ENCODE results near the gene KCNT2.

DNA sequence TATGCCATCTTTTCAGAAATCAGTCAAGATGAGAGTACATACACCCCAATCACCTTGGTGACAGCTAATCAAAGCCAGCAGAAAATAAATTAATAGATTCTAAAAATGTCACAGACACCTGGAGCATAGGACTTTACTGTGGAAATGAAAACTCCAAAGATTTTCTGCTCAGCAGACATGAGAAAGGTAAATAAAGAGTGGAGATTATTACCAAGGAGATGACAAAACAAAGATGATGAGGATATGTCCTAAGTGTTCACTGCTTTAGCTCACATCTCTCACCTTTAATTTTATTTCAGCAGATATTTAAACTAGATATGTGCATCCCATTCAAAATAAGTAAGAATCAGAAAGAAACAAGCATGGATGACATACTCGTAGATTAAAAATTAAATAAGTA, 14.8 kb upstream of the KCNT2 start:
- TF ChIP-seq CBX8 (IDR thresholded peaks at IDR 0.05) (no peak), POLR2A (IDR thresholded peaks at IDR 0.05; ENCODE audit: low read length) (no peak), KDM1A (IDR thresholded peaks at IDR 0.05; ENCODE audit: low read depth) (no peak)
- TF ChIP-seq, protein P1, sequence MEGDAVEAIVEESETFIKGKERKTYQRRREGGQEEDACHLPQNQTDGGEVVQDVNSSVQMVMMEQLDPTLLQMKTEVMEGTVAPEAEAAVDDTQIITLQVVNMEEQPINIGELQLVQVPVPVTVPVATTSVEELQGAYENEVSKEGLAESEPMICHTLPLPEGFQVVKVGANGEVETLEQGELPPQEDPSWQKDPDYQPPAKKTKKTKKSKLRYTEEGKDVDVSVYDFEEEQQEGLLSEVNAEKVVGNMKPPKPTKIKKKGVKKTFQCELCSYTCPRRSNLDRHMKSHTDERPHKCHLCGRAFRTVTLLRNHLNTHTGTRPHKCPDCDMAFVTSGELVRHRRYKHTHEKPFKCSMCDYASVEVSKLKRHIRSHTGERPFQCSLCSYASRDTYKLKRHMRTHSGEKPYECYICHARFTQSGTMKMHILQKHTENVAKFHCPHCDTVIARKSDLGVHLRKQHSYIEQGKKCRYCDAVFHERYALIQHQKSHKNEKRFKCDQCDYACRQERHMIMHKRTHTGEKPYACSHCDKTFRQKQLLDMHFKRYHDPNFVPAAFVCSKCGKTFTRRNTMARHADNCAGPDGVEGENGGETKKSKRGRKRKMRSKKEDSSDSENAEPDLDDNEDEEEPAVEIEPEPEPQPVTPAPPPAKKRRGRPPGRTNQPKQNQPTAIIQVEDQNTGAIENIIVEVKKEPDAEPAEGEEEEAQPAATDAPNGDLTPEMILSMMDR (IDR thresholded peaks at IDR 0.05), result no peak
- TF ChIP-seq, protein P2, sequence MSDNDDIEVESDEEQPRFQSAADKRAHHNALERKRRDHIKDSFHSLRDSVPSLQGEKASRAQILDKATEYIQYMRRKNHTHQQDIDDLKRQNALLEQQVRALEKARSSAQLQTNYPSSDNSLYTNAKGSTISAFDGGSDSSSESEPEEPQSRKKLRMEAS (IDR thresholded peaks at IDR 0.05), result no peak

Measured in A549 (cell line).